Measurements from ENCODE around the gene RNF4. TPM values are rescaled to one million over a fixed set of nuclear protein-coding genes. Genes with fewer than 3 reads are reported as not detected.

The RNF4 gene
- total and polyA plus RNA-seq, 10 of the 15 experiments (the other 5 are each of a cell fraction or from before 2014, with no cell fraction given): 34.9 to 145 (median 76.1) TPM

- Histone ChIP-seq H4K20me1 (ENCODE audit: control insufficient read depth, insufficient read depth) (peaks cover 10% of the 10 kb centered on the region), H2AFZ (ENCODE audit: control insufficient read depth, low read depth, low read length) (no peak overlapping the region), H3K36me3 (ENCODE audit: control insufficient read depth in 2 of 2, insufficient read depth in 2 of 2, low read length in 1 of 2) (peaks cover 35 to 58% of the 10 kb centered on the region in 2 experiments), H3K9ac (ENCODE audit: control insufficient read depth, insufficient read depth, low read length) (no peak overlapping the region), H3K4me1 (ENCODE audit: control insufficient read depth, insufficient read depth, low read length) (peaks cover 30% of the 10 kb centered on the region), H3K4me3 (no peak overlapping the region; the same call in 1 of the 2 replicates), H3K4me2 (ENCODE audit: control insufficient read depth, insufficient read depth) (peak overlapping the region; percentile 38; the same call in 1 of the 2 replicates), H3K79me2 (ENCODE audit: control insufficient read depth, insufficient read depth, low read length) (peaks cover 33% of the 10 kb centered on the region), H3K27me3 (replicated peaks in 1 of 2; ENCODE audit: control insufficient read depth in 2 of 2, insufficient read depth in 2 of 2, low read length in 1 of 2) (no peaks in the 10 kb centered on the region), H3K9me3 (replicated peaks; ENCODE audit: control insufficient read depth, insufficient read depth, low read length) (no peaks in the 10 kb centered on the region; the same call in 2 of the 3 replicates), H3K27ac (ENCODE audit: control insufficient read depth, insufficient read depth) (peak overlapping the region; percentile 56)
- intact Hi-C loops (cut with micrococcal nuclease; ENCODE audit: unreplicated experiment): loop anchor here (2.0 kb wide), 1 partner anchor 13 kb away; no protein-coding TSS in a partner anchor
- CTCF ChIA-PET: interaction anchor here (0.6 kb wide), 1 partner anchor 250 kb away, joined by 3 read pairs; no protein-coding TSS in a partner anchor
- in situ Hi-C loops (cut with MboI): no loop called here
- 23% methylated on average over 9 of the region's 9 CpGs for whole genome bisulfite sequencing (ENCODE audit: insufficient coverage, insufficient replicate concordance, low lambda C conversion rate, missing lambda C conversion rate)
- FAIRE-seq: peak; percentile 96
- RAD21 ChIA-PET (ENCODE audit: unreplicated experiment): interaction anchor here (3.8 kb wide), 1 partner anchor 13 kb away, joined by 51 read pairs; no protein-coding TSS in a partner anchor
- no TSS peak for BruUV-seq (replicated peaks)
- SMC1A ChIA-PET (ENCODE audit: uncharacterized antibody, unreplicated experiment): interaction anchor here (1.0 to 1.4 kb wide), 3 partner anchors 15 to 32 kb away, joined by 3 to 4 read pairs (median 3); no protein-coding TSS in a partner anchor
- DNase-seq (ENCODE audit: low read depth, low spot score): peak; percentile 90
- POLR2A ChIA-PET: interaction anchor here (1.0 to 1.6 kb wide), 3 partner anchors 10 to 29 kb away, joined by 3 to 9 read pairs (median 7); partner anchors contain the start of gene RNF4
- peak; percentile 98 for ATAC-seq
- peak; percentile 26; the same call in 1 of the 2 replicates for TF ChIP-seq JUNB (IDR thresholded peaks at IDR 0.05)
- TF ChIP-seq SMC3 (IDR thresholded peaks at IDR 0.05; ENCODE audit: borderline replicate concordance, low read length): no peak
- no peak for TF ChIP-seq PML (IDR thresholded peaks at IDR 0.05; ENCODE audit: low read length)
- TF ChIP-seq TBL1XR1 (IDR thresholded peaks at IDR 0.05; ENCODE audit: low read depth, low read length): 0 out of 2 replicates have a peak, but pooled peaks have one; percentile 46
- TF ChIP-seq NFIC (IDR thresholded peaks at IDR 0.05; ENCODE audit: low read depth, low read length): 0 out of 2 replicates have a peak, but pooled peaks have one; percentile 19
- no peak for TF ChIP-seq STAT1 (conservative IDR thresholded peaks at IDR 0.05)
- TF ChIP-seq SPI1 (IDR thresholded peaks at IDR 0.05; ENCODE audit: borderline replicate concordance, insufficient read depth, low read depth, low read length): peak; percentile 88
- TF ChIP-seq RELB (IDR thresholded peaks at IDR 0.05; ENCODE audit: low read depth): peak; percentile 46; the same call in 1 of the 2 replicates
- TF ChIP-seq BRCA1 (IDR thresholded peaks at IDR 0.05; ENCODE audit: low read depth, low read length): no peak
- no peak for TF ChIP-seq TARDBP (IDR thresholded peaks at IDR 0.05; ENCODE audit: borderline replicate concordance)
- TF ChIP-seq, protein P1, sequence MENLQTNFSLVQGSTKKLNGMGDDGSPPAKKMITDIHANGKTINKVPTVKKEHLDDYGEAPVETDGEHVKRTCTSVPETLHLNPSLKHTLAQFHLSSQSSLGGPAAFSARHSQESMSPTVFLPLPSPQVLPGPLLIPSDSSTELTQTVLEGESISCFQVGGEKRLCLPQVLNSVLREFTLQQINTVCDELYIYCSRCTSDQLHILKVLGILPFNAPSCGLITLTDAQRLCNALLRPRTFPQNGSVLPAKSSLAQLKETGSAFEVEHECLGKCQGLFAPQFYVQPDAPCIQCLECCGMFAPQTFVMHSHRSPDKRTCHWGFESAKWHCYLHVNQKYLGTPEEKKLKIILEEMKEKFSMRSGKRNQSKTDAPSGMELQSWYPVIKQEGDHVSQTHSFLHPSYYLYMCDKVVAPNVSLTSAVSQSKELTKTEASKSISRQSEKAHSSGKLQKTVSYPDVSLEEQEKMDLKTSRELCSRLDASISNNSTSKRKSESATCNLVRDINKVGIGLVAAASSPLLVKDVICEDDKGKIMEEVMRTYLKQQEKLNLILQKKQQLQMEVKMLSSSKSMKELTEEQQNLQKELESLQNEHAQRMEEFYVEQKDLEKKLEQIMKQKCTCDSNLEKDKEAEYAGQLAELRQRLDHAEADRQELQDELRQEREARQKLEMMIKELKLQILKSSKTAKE (IDR thresholded peaks at IDR 0.05; ENCODE audit: low read depth, poor library complexity, severe bottlenecking): peak; percentile 51
- no peak for TF ChIP-seq SRF (IDR thresholded peaks at IDR 0.05; ENCODE audit: low read depth in 2 of 2, low read length in 2 of 2)
- peak; percentile 41; the same call in 1 of the 2 replicates for TF ChIP-seq RUNX3 (IDR thresholded peaks at IDR 0.05; ENCODE audit: low read length)
- TF ChIP-seq MTA3 (IDR thresholded peaks at IDR 0.05; ENCODE audit: borderline replicate concordance, low read length): no peak
- 0 out of 2 replicates have a peak, but pooled peaks have one; percentile 52 for TF ChIP-seq IRF4 (IDR thresholded peaks at IDR 0.05; ENCODE audit: low read depth, low read length)
- TF ChIP-seq, protein P2, sequence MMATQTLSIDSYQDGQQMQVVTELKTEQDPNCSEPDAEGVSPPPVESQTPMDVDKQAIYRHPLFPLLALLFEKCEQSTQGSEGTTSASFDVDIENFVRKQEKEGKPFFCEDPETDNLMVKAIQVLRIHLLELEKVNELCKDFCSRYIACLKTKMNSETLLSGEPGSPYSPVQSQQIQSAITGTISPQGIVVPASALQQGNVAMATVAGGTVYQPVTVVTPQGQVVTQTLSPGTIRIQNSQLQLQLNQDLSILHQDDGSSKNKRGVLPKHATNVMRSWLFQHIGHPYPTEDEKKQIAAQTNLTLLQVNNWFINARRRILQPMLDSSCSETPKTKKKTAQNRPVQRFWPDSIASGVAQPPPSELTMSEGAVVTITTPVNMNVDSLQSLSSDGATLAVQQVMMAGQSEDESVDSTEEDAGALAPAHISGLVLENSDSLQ (IDR thresholded peaks at IDR 0.05): peak; percentile 82
- peak; percentile 10; the same call in 1 of the 2 replicates for TF ChIP-seq ATF2 (IDR thresholded peaks at IDR 0.05; ENCODE audit: low read length)
- TF ChIP-seq RELA (IDR thresholded peaks at IDR 0.05; ENCODE audit: borderline replicate concordance, partially characterized antibody): peak; percentile 2
Measured at GRCh38 chr4:2497931-2498330, 29.0 kb downstream of the RNF4 start.

Data from GM12878 (cell line).